ENCODE measurements around the gene NFIA.

Gene NFIA

DNA sequence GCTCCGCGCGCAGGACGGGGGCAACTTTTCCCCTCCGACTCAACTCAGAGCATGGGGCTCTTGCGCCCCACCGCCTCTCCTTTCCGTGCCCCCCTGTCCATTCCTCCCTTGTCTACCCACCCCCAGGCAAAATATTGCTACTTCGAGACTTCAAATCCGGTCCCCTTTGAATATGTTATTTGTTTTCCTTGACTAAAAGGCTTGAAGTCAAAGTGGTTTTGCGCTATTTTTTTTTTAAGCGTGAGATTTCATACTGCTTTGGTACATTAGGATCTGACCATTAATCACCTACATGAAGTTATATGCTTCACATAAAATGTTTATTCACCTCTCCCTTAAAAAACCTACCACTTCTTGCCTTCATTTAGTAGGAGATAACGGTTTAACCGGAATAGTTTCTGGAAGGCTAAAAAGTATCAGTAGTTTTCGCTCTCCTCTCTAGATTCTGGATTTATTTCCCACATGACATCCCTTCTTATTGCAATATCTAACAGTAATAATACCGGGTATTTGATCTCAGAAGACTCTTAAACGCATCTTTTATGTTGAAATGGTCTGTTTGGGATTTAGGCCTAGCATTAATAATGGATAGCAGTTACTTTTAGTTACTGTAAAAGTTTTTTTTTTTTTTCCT lies 1.6 kb downstream of the NFIA start:
- DNase-seq: no peak

DNA sequence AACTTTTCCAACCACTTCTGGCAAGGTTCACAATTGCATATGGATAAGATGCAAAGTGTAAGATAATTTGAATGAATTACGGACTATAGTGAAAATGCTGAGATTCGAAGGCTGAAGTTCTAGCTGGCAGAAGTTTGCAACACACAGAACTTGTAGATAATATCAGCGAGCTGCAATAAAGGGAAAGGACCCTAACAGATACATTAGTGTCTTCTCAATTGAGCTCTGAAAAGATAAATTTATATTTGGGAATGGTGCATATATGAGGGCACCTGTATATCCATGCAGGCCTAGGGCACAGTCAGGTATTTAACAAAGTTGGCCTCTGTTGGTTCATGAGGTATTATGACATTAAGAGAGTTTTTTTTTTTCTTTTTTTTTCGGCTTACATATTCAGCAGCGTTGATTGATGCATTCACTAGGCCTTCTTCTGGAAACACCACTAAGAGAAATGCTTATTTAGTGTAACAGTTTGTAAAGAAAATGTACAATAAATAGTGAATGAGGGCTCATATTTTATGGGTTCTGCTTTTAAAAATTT lies 2.2 kb downstream of the NFIA start:
- no peak for DNase-seq

- no peak for DNase-seq
Measured at GRCh38 chr1:61085206-61085982, 3.0 kb downstream of the NFIA start.

DNA sequence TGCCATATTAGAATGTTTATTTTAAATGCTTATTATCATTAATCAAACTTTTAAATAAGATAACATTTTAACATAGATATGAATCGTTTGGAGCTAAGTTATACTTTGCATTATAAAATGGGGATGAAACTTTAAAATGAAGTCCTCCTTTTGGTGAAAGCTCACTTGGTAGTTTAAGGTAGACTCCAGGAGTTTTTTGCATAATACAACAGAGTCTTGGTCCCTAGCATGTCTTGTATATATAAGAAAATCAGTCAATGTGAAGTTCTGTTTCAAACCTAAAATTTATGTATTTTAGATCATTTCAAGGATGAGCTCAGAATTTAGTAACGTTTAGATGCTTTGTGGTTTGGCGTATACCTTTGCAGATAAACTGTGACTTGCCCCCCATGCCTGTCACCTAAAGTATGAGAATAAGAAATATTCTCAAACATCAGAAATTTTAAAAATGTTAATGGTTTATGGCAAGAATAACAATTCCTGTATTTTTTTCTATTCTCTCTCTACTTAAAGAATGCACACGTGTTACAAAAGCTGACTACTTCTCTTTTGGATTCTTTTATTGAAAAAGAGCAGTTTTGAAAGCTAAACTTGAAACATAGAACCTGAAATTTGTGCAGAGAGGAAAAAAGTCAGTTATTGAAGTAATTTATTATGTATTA lies 3.8 kb downstream of the NFIA start:
- no peak for DNase-seq

- DNase-seq: no peak
Measured at GRCh38 chr1:61087571-61087970, 5.2 kb downstream of the NFIA start.

GRCh38 chr1:61088163-61088974 lies 6.0 kb downstream of the NFIA start:
- DNase-seq: no peak

GRCh38 chr1:61089338-61089737 lies 7.0 kb downstream of the NFIA start:
- no peak for DNase-seq

DNA sequence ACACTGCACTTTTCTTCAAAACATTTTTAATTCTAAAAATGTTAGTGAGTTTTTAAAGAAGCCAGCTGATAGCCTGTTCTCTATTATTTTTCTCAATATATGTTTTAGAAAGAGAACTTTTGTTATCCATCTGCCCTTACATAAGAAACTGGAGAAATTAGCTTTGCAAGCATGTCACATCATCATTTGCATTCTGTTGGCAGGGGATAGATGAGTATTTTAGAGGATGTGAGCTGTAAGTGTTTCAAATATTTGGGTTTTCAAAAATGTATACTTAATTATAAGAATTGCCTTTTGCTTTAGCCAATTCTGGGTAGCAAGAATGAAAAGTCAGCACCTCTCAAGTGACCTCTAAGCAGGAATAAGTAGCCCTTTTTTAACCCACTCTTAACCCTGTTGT lies 7.4 kb downstream of the NFIA start:
- no peak for DNase-seq

DNA sequence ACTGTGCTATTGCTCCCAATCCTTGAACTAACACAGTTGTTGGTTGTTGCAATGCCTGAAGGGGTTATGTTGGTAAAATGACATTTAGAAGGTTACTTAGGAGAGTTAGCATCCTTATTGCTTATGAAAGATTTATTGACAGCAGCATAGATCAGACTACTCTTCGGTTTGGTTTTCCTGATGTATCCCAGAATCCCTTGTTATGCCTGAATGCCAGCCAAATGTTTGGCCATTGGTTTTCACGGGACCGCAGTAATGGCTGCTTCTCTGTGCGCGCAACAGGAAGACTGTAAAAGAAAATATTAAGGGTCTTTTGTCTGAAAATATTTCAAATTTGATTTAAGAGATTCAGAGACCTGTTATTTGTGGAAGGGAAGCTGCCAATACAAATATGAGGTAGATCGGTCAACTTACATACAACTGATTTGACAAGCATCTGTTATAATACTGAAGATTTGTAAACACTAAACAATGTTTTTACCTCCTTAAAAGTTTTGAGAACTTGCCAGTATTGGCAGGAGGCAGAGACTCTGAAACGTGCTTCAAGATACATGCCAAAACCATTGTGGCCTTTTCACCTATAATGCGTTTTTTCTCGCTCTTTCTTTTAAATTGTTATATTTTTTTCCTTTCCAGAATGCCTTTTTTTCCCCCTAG lies 8.3 kb downstream of the NFIA start:
- DNase-seq: no peak

DNA sequence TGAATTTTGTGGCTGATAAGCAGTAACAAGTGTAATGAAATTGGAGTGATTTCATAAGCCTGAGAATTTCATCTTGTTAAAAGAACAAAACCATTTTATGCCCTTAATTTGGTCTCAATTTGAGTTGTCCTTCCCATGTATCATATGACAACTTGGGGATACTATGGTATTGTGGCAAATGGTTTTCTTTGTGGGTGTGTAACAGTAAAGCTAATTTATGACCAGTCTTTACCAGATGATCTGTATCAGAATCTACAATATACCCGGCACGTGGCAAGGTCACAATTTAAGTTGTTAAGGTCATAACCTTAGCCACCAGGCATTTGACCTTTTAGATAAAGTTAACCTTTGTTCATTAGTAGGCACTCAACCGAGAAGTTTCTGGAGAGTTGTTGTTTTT lies 9.1 kb downstream of the NFIA start:
- no peak for DNase-seq

GRCh38 chr1:61092642-61093041 lies 10.3 kb downstream of the NFIA start:
- DNase-seq: no peak

GRCh38 chr1:61093525-61094137 lies 11.3 kb downstream of the NFIA start:
- DNase-seq: no peak

DNA sequence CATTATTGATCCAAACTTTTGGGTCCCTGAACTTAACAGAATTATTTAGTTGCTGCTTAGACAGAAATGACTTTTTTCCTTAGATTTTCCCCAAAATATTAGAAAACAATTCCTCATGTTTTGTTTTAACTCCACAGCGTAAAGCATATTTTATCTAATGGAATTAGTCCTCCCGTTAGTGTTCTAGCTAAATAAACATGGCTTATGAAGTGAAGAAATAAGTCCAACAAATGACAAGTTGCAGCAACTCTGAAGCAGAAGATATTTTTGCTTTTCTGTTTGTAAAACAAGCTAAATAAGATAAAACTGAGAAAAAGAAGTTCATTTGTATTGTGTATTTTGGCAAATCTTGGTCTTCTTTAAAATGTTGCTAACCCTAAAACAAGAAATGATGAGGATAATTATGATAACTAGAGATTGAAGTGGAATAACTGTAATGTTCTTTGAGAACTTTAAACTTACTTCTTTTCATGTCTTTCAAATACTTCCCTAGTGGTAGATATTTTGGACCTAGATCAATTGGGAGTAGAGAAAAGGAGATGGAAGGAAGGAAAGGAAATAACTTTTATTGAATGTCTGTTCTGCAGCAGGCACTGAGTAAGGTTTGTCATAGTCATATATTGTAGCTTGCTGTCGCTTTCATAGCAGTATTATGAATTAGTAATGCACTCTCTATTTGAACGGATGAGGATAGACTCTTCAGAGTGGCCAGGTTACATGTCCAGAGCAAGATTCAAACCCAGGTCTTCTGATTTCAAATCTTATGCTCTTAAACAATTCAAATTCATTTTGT lies 12.5 kb downstream of the NFIA start:
- DNase-seq: no peak

- DNase-seq: no peak
Measured at GRCh38 chr1:61095470-61095812, 13.1 kb downstream of the NFIA start.

GRCh38 chr1:61097317-61097716 lies 15.0 kb downstream of the NFIA start:
- no peak for DNase-seq

- DNase-seq: no peak
Measured at GRCh38 chr1:61097722-61098121, 15.4 kb downstream of the NFIA start.

DNA sequence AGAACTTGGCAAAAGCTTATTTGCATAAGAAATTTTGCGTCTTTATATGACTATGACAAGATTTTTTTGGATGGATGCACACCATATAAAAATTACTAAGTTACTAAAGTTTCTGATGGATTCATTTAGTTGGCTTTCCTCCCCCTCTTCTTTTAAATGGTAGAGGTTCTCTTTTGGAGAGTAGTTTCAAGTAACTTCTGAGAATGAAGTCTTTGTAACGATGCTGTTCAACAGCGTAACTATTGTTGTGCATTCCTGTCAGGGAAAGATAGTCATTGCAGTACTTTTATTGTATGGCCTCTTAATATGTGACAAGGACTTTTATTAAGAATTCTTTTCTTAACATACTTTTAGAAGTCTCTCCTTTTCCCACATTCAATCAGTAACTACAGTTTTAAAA lies 16.0 kb downstream of the NFIA start:
- DNase-seq: no peak

GRCh38 chr1:61098906-61099437 lies 16.6 kb downstream of the NFIA start:
- no peak for DNase-seq

DNA sequence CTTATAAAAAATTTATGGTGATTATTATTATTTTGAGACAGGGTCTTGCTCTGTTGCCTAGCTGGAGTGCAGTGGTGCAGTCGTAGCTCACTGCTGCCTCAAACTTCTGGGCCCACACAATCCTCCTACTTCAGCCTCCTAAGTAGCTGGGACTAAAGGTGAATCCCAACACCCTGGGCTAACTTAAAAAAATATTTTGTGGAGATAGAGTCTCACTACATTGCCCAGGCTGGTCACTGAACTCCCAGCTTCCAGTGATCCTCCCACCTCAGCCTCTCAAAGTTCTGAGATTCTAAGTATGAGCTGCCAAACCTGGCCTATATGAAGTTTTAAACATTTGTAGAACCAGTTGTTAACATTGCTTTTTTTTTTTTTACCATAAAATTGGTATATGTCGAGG lies 18.2 kb downstream of the NFIA start:
- no peak for DNase-seq

DNA sequence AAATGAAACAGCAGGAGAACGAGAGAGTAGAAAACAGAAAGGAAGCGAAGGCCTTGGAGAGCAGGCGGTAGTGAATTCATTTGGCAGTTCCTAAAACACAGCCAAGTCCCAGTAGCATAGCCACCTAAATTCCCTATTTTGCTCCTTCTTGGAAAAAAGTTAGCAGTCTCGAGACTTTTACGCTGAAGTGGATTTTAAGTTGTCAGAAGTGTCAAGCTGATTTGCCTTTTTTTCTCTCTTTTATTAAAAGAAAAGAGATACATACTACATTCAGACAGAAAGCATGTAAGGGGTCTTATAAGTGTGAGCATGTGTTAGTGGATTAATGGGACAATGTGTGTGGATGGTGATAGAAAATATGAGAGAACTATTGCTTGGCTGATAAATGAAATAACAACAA lies 19.2 kb downstream of the NFIA start:
- DNase-seq: no peak

DNA sequence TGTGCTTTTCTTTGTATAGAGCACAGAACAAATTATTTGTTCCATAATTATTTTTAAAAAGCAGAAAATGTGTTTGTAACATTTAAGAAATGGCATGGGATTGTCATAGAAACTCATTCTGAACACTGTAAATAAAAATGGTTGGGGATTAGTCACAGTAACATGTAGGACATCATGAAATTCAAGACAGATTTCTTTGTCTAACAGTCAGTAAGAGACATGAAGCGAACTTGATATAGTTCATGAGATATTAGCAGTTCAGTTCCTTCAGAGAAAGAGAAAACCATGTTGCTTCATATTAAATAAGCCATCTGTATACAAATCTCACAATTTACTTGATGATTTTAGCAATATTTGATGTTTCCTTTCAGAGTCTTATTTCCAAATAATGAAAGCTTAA lies 19.7 kb downstream of the NFIA start:
- DNase-seq: no peak
